NB4 (cell line): Measurements from ENCODE around the gene BCAS3.

Source experiments
- POLR2A ChIP-seq: IDR thresholded peaks from 2 replicates; pipeline ENCODE4 v1.6.1; 2011; ENCODE audit warnings: mild to moderate bottlenecking; ENCODE audit not compliant: insufficient read length; ENCODE audit errors: extremely low read depth
- TF ChIP-seq, protein P1 (sequence below): IDR thresholded peaks from one replicate; pipeline ENCODE4 v1.5.1; 2012; ENCODE audit warnings: low read depth, low read length

DNA sequence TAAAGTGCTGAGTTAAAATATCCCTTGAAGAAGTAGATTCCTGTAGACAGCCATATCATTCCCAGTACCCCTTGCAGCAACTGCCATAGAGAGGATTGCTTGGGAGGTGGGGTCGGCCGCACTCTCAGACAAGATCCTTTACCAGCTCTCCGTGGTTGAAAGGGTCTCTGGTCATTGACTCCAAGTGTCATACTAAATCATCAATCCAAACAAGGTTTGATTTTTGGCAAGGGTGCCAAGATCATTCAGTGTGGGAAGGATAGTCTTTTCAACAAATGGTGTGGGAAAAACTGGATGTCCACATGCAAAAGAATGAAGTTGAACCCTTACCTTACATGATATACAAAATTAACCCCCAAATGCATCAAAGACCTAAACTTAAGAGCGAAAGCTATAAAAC, 743.8 kb downstream of the BCAS3 start:
- TF ChIP-seq, protein P1, sequence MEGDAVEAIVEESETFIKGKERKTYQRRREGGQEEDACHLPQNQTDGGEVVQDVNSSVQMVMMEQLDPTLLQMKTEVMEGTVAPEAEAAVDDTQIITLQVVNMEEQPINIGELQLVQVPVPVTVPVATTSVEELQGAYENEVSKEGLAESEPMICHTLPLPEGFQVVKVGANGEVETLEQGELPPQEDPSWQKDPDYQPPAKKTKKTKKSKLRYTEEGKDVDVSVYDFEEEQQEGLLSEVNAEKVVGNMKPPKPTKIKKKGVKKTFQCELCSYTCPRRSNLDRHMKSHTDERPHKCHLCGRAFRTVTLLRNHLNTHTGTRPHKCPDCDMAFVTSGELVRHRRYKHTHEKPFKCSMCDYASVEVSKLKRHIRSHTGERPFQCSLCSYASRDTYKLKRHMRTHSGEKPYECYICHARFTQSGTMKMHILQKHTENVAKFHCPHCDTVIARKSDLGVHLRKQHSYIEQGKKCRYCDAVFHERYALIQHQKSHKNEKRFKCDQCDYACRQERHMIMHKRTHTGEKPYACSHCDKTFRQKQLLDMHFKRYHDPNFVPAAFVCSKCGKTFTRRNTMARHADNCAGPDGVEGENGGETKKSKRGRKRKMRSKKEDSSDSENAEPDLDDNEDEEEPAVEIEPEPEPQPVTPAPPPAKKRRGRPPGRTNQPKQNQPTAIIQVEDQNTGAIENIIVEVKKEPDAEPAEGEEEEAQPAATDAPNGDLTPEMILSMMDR = no peak
- TF ChIP-seq POLR2A = no peak
